ENCODE measurements around the gene TTC23. TPM values are rescaled to one million over a fixed set of nuclear protein-coding genes. Genes with fewer than 3 reads are reported as not detected.
A peak's percentile ranks its signal among the peaks of the same experiment; 100 is the strongest.
"Not testable (repeated sequence)": the region's sequence is repeated elsewhere in the genome, so short reads cannot be mapped to it uniquely, and the experiment has no call there.

The TTC23 gene
- total RNA-seq, 1 donor from 2014 or later = 25.0 TPM

- Mint-ChIP-seq H3K4me3 (ENCODE audit: unreplicated experiment) (no peak overlapping the region), H3K9me3 (ENCODE audit: low read depth) (peaks cover 9% of the 10 kb centered on the region), H3K27me3 (ENCODE audit: low read depth) (no peaks in the 10 kb centered on the region), H3K4me1 (ENCODE audit: low read depth) (no peaks in the 10 kb centered on the region), H3K36me3 (ENCODE audit: low read depth) (peaks cover 28% of the 10 kb centered on the region), H3K27ac (ENCODE audit: unreplicated experiment) (no peak overlapping the region)
- no peak for TF ChIP-seq CTCF (IDR thresholded peaks at IDR 0.05)
- DNase-seq (ENCODE audit: low spot score) = no peak
Measured at GRCh38 chr15:99201408-99202175, 47.8 kb downstream of the TTC23 start.

GRCh38 chr15:99197856-99198255, 51.5 kb downstream of the TTC23 start:
- Mint-ChIP-seq H3K4me3 (ENCODE audit: unreplicated experiment) (no peak overlapping the region), H3K36me3 (ENCODE audit: low read depth) (peaks cover 36% of the 10 kb centered on the region), H3K27ac (ENCODE audit: unreplicated experiment) (no peak overlapping the region), H3K9me3 (ENCODE audit: low read depth) (no peaks in the 10 kb centered on the region), H3K4me1 (ENCODE audit: low read depth) (no peaks in the 10 kb centered on the region), H3K27me3 (ENCODE audit: low read depth) (no peaks in the 10 kb centered on the region)
- no peak for DNase-seq (ENCODE audit: low spot score)
- TF ChIP-seq CTCF (IDR thresholded peaks at IDR 0.05) = no peak

GRCh38 chr15:99192181-99192580, 57.2 kb downstream of the TTC23 start:
- not testable (repeated sequence) for H3K4me3 Mint-ChIP-seq (ENCODE audit: unreplicated experiment); H3K9me3 Mint-ChIP-seq (ENCODE audit: low read depth); H3K27me3 Mint-ChIP-seq (ENCODE audit: low read depth); H3K27ac Mint-ChIP-seq (ENCODE audit: unreplicated experiment); DNase-seq (ENCODE audit: low spot score)
- peaks cover 21% of the 10 kb centered on the region for H3K4me1 Mint-ChIP-seq (ENCODE audit: low read depth)
- peaks cover 42% of the 10 kb centered on the region for H3K36me3 Mint-ChIP-seq (ENCODE audit: low read depth)

GRCh38 chr15:99187936-99188335, 61.4 kb downstream of the TTC23 start:
- H3K36me3 Mint-ChIP-seq (ENCODE audit: low read depth) = peaks cover 21% of the 10 kb centered on the region
- H3K27ac Mint-ChIP-seq (ENCODE audit: unreplicated experiment) = peak overlapping the region; percentile 85
- peaks cover 2% of the 10 kb centered on the region for H3K9me3 Mint-ChIP-seq (ENCODE audit: low read depth)
- no peak overlapping the region for H3K4me3 Mint-ChIP-seq (ENCODE audit: unreplicated experiment)
- no peaks in the 10 kb centered on the region for H3K27me3 Mint-ChIP-seq (ENCODE audit: low read depth)
- H3K4me1 Mint-ChIP-seq (ENCODE audit: low read depth) = peaks cover 40% of the 10 kb centered on the region
- no peak for DNase-seq (ENCODE audit: low spot score)
- TF ChIP-seq CTCF (IDR thresholded peaks at IDR 0.05) = no peak

- no peak for TF ChIP-seq CTCF (IDR thresholded peaks at IDR 0.05)
- H3K4me3 Mint-ChIP-seq (ENCODE audit: unreplicated experiment) = no peak overlapping the region
- no peaks in the 10 kb centered on the region for H3K27me3 Mint-ChIP-seq (ENCODE audit: low read depth)
- no peak for DNase-seq (ENCODE audit: low spot score)
- peaks cover 63% of the 10 kb centered on the region for H3K4me1 Mint-ChIP-seq (ENCODE audit: low read depth)
- peak overlapping the region; percentile 80 for H3K27ac Mint-ChIP-seq (ENCODE audit: unreplicated experiment)
- peaks cover 2% of the 10 kb centered on the region for H3K9me3 Mint-ChIP-seq (ENCODE audit: low read depth)
- peaks cover 5% of the 10 kb centered on the region for H3K36me3 Mint-ChIP-seq (ENCODE audit: low read depth)
Measured at GRCh38 chr15:99185414-99186130, 63.8 kb downstream of the TTC23 start.

Data from chondrocyte (in vitro differentiated cells).